ENCODE measurements around the gene SH3BP2.

SH3BP2 gene

GRCh38 chr4:2825740-2826139, 32.9 kb downstream of the SH3BP2 start:
- TF ChIP-seq CTCF (IDR thresholded peaks at IDR 0.05; ENCODE audit: insufficient read depth, low read length, poor library complexity, severe bottlenecking), result no peak
- H3K4me3 ChIP-seq (replicated peaks; ENCODE audit: low read depth, low read length), result no peak overlapping the region
- no peaks in the 10 kb centered on the region for H3K27me3 ChIP-seq (replicated peaks; ENCODE audit: control insufficient read depth, insufficient read depth, low read length)
- H3K36me3 ChIP-seq (ENCODE audit: control insufficient read depth, insufficient read depth, low read length), result peaks cover 41% of the 10 kb centered on the region
- DNase-seq (ENCODE audit: extremely low read depth, insufficient read length), result peak; percentile 6

- peak; percentile 9 for DNase-seq (ENCODE audit: extremely low read depth, insufficient read length)
- no peak overlapping the region for H3K4me3 ChIP-seq (replicated peaks; ENCODE audit: low read depth, low read length)
- no peak for TF ChIP-seq CTCF (IDR thresholded peaks at IDR 0.05; ENCODE audit: insufficient read depth, low read length, poor library complexity, severe bottlenecking)
- H3K36me3 ChIP-seq (ENCODE audit: control insufficient read depth, insufficient read depth, low read length), result peaks cover 50% of the 10 kb centered on the region
- H3K27me3 ChIP-seq (replicated peaks; ENCODE audit: control insufficient read depth, insufficient read depth, low read length), result no peaks in the 10 kb centered on the region
These were observed 34.4 kb downstream of the SH3BP2 start for GRCh38 chr4:2827071-2827873.

DNA sequence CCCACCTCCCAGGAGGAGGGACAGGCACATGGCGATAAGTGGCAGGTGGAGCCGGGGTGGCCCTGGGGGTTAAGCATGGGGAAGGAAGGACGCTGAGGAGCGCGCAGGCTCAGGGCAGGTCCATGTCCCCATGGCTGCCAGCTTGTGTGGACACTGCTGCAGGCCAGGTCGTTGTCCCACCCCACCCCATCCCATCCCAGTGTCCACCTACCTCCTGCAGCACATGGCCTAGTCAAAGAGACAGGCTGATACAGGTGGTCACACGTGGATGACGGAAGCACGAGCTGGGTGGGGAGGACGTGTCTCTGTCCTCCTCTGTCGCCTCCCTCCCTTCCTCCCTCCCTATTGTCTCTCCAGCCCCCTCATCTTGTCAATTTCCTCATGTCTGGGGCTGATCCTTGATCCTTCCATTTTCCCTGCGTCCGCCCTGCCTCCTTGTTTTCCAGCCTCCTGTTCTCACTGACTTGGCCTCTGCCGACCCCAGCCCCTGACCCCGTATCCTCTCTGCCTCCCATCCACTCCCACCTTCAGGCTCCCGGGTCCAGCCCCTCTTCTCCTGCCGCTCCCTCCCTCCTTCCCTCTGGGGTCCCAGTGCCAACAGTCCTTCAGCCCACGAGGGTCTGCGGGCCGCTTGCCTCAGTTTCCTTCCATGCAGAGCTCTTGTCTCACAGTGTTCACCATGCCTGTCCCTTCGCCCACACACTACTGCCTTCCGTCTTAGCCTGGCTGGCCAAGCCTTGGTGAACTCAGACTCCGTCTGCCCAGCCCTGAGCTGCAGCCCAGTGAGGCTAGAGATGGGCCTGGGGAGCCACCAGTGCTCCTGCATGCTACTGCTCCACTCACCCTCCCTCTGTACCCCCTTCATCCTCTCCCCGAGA, 35.2 kb downstream of the SH3BP2 start:
- no peak for TF ChIP-seq CTCF (IDR thresholded peaks at IDR 0.05; ENCODE audit: insufficient read depth, low read length, poor library complexity, severe bottlenecking)
- Histone ChIP-seq H3K27me3 (replicated peaks; ENCODE audit: control insufficient read depth, insufficient read depth, low read length) (no peaks in the 10 kb centered on the region), H3K36me3 (ENCODE audit: control insufficient read depth, insufficient read depth, low read length) (peaks cover 48% of the 10 kb centered on the region), H3K4me3 (replicated peaks; ENCODE audit: low read depth, low read length) (no peak overlapping the region)
- peak; percentile 4 for DNase-seq (ENCODE audit: extremely low read depth, insufficient read length)

DNA sequence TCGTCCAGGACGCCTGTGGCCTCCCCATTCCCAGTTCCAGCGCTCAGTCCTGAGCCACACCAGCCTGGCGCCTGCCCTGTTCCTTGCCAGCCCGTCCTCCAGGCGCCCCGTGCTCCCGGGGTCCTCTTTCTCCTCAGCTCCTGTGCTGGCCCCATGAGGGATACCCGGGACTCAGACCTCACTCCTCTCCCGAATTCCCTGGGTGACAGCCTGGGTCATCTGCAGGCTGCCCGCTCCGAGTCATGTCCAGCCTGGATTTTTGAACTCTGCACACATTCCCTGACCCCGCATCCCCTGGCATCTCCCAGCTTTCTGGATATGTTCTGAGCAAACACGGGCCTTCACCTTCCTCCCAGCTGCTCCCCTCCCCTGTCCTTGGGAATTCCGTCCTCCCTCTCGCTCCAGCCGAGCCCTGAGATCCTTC, 35.9 kb downstream of the SH3BP2 start:
- no peak for DNase-seq (ENCODE audit: extremely low read depth, insufficient read length)
- Histone ChIP-seq H3K27me3 (replicated peaks; ENCODE audit: control insufficient read depth, insufficient read depth, low read length) (no peaks in the 10 kb centered on the region), H3K36me3 (ENCODE audit: control insufficient read depth, insufficient read depth, low read length) (peaks cover 50% of the 10 kb centered on the region), H3K4me3 (replicated peaks; ENCODE audit: low read depth, low read length) (no peak overlapping the region)
- TF ChIP-seq CTCF (IDR thresholded peaks at IDR 0.05; ENCODE audit: insufficient read depth, low read length, poor library complexity, severe bottlenecking), result no peak

- Histone ChIP-seq H3K36me3 (ENCODE audit: control insufficient read depth, insufficient read depth, low read length) (peaks cover 51% of the 10 kb centered on the region), H3K27me3 (replicated peaks; ENCODE audit: control insufficient read depth, insufficient read depth, low read length) (no peaks in the 10 kb centered on the region), H3K4me3 (replicated peaks; ENCODE audit: low read depth, low read length) (no peak overlapping the region)
- no peak for DNase-seq (ENCODE audit: extremely low read depth, insufficient read length)
- no peak for TF ChIP-seq CTCF (IDR thresholded peaks at IDR 0.05; ENCODE audit: insufficient read depth, low read length, poor library complexity, severe bottlenecking)
These were observed 36.5 kb downstream of the SH3BP2 start for GRCh38 chr4:2829321-2829932.
